Measurements from ENCODE around the gene TSHZ1.
A peak's percentile ranks its signal among the peaks of the same experiment; 100 is the strongest.

TSHZ1 gene

GRCh38 chr18:75208155-75208835 lies 2.3 kb upstream of the TSHZ1 start:
- peak; percentile 63 for DNase-seq

GRCh38 chr18:75208836-75209128 lies 1.8 kb upstream of the TSHZ1 start:
- no peak for DNase-seq

GRCh38 chr18:75209129-75209950 lies 1.3 kb upstream of the TSHZ1 start, which contains the start of gene PTGR3:
TSS of gene PTGR3 (minus strand) at chr18:75209139. CDS start at chr18:75209058, 81 bp downstream.
- DNase-seq: peak; percentile 89

- DNase-seq: no peak
Observed at GRCh38 chr18:75209951-75210258, 692 bp upstream of the TSHZ1 start.

- DNase-seq: peak; percentile 32
Observed at GRCh38 chr18:75211002-75211621, 515 bp downstream of the TSHZ1 start.

- DNase-seq: no peak
Observed at GRCh38 chr18:75211626-75211952, 992 bp downstream of the TSHZ1 start.

- peak; percentile 18 for DNase-seq
Observed at GRCh38 chr18:75211953-75212750, 1.6 kb downstream of the TSHZ1 start.

GRCh38 chr18:75212751-75213090 lies 2.1 kb downstream of the TSHZ1 start:
- no peak for DNase-seq

GRCh38 chr18:75213611-75214331 lies 3.2 kb downstream of the TSHZ1 start:
- no peak for DNase-seq

- no peak for DNase-seq
Observed at GRCh38 chr18:75214332-75214690, 3.7 kb downstream of the TSHZ1 start.

GRCh38 chr18:75214766-75215510 lies 4.3 kb downstream of the TSHZ1 start:
- DNase-seq: no peak

- no peak for DNase-seq
Observed at GRCh38 chr18:75215663-75216062, 5.1 kb downstream of the TSHZ1 start.

GRCh38 chr18:75216212-75216910 lies 5.8 kb downstream of the TSHZ1 start:
- DNase-seq: no peak

GRCh38 chr18:75216911-75217689 lies 6.5 kb downstream of the TSHZ1 start:
- no peak for DNase-seq

- DNase-seq: no peak
Observed at GRCh38 chr18:75218065-75218923, 7.7 kb downstream of the TSHZ1 start.

GRCh38 chr18:75219745-75220375 lies 9.3 kb downstream of the TSHZ1 start:
- no peak for DNase-seq

GRCh38 chr18:75220551-75221355 lies 10.2 kb downstream of the TSHZ1 start:
- no peak for DNase-seq

GRCh38 chr18:75221397-75221796 lies 10.8 kb downstream of the TSHZ1 start:
- no peak for DNase-seq

Measured in hematopoietic multipotent progenitor cell treated with erythropoietin and hydrocortisone succinate and interleukin-3 and kit ligand, for 8 days (in vitro differentiated cells).